A549 treated with Mapracorat at 1 μM for 4 hours (cell line): Measurements from ENCODE around the gene EDDM3A. TPM values are rescaled to one million over a fixed set of nuclear protein-coding genes. Genes with fewer than 3 reads are reported as not detected.

Experiments used
- total RNA-seq: library from RNA; stranded (reverse); fragments of 200-300 nt; extraction: Qiagen RNA extraction; gene quantifications from 5 replicates; pipeline ENCODE4 v1.2.3, GENCODE V29; 2022

Gene EDDM3A
- total RNA-seq, result not detected in 5 replicates

GRCh38 chr14:20745571-20746358 lies at the start of gene EDDM3A:
EDDM3A (plus strand) TSS chr14:20745887; CDS start chr14:20747581, 1,694 bp downstream.

Other genes starting within 250 kb of the EDDM3A start
- 0.15 to 0.39 TPM (median 0.27 TPM) in 5 replicates for gene RNASE10, start 240.3 kb upstream of the EDDM3A start, total RNA-seq
- gene RNASE9, start 184.8 kb upstream of the EDDM3A start, total RNA-seq, result not detected in 5 replicates
- gene RNASE11, start 157.9 kb upstream of the EDDM3A start, total RNA-seq, result not detected in 5 replicates
- not detected in 5 replicates for gene RNASE12, start 154.5 kb upstream of the EDDM3A start, total RNA-seq
- gene OR6S1, start 104.2 kb upstream of the EDDM3A start, total RNA-seq, result not detected in 5 replicates
- gene RNASE4, start 61.3 kb upstream of the EDDM3A start, total RNA-seq, result 6.0 to 9.3 TPM (median 6.5 TPM) in 5 replicates
- gene ANG, start 57.1 kb upstream of the EDDM3A start, total RNA-seq, result 8.6 to 11.0 TPM (median 10.1 TPM) in 5 replicates
- gene EDDM3B, start 22.5 kb downstream of the EDDM3A start, total RNA-seq, result not detected in 5 replicates
- gene RNASE6, start 35.4 kb downstream of the EDDM3A start, total RNA-seq, result not detected in 5 replicates
- not detected in 5 replicates for gene RNASE1, start 57.0 kb downstream of the EDDM3A start, total RNA-seq
- gene RNASE3, start 145.5 kb downstream of the EDDM3A start, total RNA-seq, result not detected in 5 replicates
- gene RNASE2, start 209.6 kb downstream of the EDDM3A start, total RNA-seq, result not detected in 5 replicates
- gene METTL17, start 244.1 kb downstream of the EDDM3A start, total RNA-seq, result 69.9 to 81.0 TPM (median 74.6 TPM) in 5 replicates